H1 (cell line): ENCODE results near the gene LDLRAD3. TPM values are rescaled to one million over a fixed set of nuclear protein-coding genes. Genes with fewer than 3 reads are reported as not detected.
A peak's percentile ranks its signal among the peaks of the same experiment; 100 is the strongest.

ENCODE experiments used
- BCL11A ChIP-seq, 2 experiments: IDR thresholded peaks; one replicate each; pipeline ENCODE4 v1.6.1; 2011; ENCODE audit warnings: low read depth in 2 of 2, low read length in 2 of 2, mild to moderate bottlenecking in 2 of 2
- CHD7 ChIP-seq: fragments of 300-600 bp; sonication (generic); IDR thresholded peaks from 2 replicates; pipeline ENCODE4 v1.7.1; 2012; ENCODE audit warnings: low read length, moderate library complexity, mild to moderate bottlenecking, inconsistent platforms; ENCODE audit not compliant: insufficient replicate concordance
- EP300 ChIP-seq, 2 experiments: IDR thresholded peaks; 1 replicate in 1 of 2; 2 replicates in 1 of 2; pipeline ENCODE4 v1.6.1; 2011 to 2012; ENCODE audit warnings: low read depth in 2 of 2, low read length in 2 of 2, mild to moderate bottlenecking in 2 of 2, borderline replicate concordance in 1 of 2, inconsistent platforms in 1 of 2, moderate library complexity in 1 of 2
- NANOG ChIP-seq: IDR thresholded peaks from 2 replicates; pipeline ENCODE4 v1.6.1; 2011; ENCODE audit warnings: low read length, low read depth, mild to moderate bottlenecking, inconsistent platforms; ENCODE audit not compliant: insufficient read depth, poor library complexity, severe bottlenecking
- NRF1 ChIP-seq: IDR thresholded peaks from 2 replicates; pipeline ENCODE4 v1.6.1; 2011; ENCODE audit warnings: mild to moderate bottlenecking, low read depth, low read length, improper control_type of control experiment
- RFX5 ChIP-seq: IDR thresholded peaks from 2 replicates; pipeline ENCODE4 v1.6.1; 2011; ENCODE audit warnings: low read depth, low read length, improper control_type of control experiment, borderline replicate concordance
- RXRA ChIP-seq: IDR thresholded peaks from 2 replicates; pipeline ENCODE4 v1.6.1; 2011; ENCODE audit warnings: low read depth, mild to moderate bottlenecking, low read length, moderate library complexity; ENCODE audit not compliant: insufficient read depth
- SP1 ChIP-seq: IDR thresholded peaks from 2 replicates; pipeline ENCODE4 v1.6.1; 2011; ENCODE audit warnings: low read depth, low read length
- polyA plus RNA-seq, 7 experiments: library from polyadenylated mRNA; depleted of rRNA in 3 of 7; stranded (reverse) in 5 of 7; unstranded in 2 of 7; fragments of >200 nt in 5 of 7; fragments of 200-250 nt in 2 of 7; gene quantifications; 1 replicate in 5 of 7; 2 replicates in 1 of 7; 4 replicates in 1 of 7; pipeline versions ENCODE4 v1.2.1 to v1.2.3, GENCODE V29; 2011 to 2013; ENCODE audit warnings: missing spikeins in 2 of 7, mixed read lengths in 2 of 7
- total RNA-seq: library from RNA; stranded (reverse); fragmentation: NEBNext Ultra II Directional; extraction: Animal tissue kit (Norgen Biotek cat#: 25700); gene quantifications from 2 replicates; pipeline ENCODE4 v1.2.1, GENCODE V29; 2021

LDLRAD3 gene
- total and polyA plus RNA-seq, 2 of the 8 experiments (the other 6 are each of a cell fraction or from before 2014, with no cell fraction given) = 18.6 to 22.8 TPM

GRCh38 chr11:36033082-36033751 is 89.4 kb downstream of the LDLRAD3 start (continued):
- TF ChIP-seq CHD7 = no peak
- TF ChIP-seq RXRA = no peak
- TF ChIP-seq NRF1 = no peak
- peak; percentile 90 for TF ChIP-seq SP1
- peak; percentile 79 for TF ChIP-seq NANOG
- TF ChIP-seq BCL11A (IDR thresholded peaks at IDR 0.05; ENCODE audit: low read depth in 2 of 2, low read length in 2 of 2) = peak in 1 of 2 experiments; percentile 9
- no peak for TF ChIP-seq RFX5
- TF ChIP-seq EP300 (IDR thresholded peaks at IDR 0.05; ENCODE audit: borderline replicate concordance in 1 of 2, low read depth in 2 of 2, low read length in 2 of 2) = peak in 1 of 2 experiments; percentile 96; a peak in 2 of 3 replicates
